NCI-H2196 (cell line): ENCODE results near the gene GLRX.
A peak's percentile ranks its signal among the peaks of the same experiment; 100 is the strongest.

Experiments
- DNase-seq: peaks from one replicate; lab custom pipeline; 2025; ENCODE audit not compliant: unreplicated experiment; lab: John Stamatoyannopoulos, UW

Gene GLRX

DNA sequence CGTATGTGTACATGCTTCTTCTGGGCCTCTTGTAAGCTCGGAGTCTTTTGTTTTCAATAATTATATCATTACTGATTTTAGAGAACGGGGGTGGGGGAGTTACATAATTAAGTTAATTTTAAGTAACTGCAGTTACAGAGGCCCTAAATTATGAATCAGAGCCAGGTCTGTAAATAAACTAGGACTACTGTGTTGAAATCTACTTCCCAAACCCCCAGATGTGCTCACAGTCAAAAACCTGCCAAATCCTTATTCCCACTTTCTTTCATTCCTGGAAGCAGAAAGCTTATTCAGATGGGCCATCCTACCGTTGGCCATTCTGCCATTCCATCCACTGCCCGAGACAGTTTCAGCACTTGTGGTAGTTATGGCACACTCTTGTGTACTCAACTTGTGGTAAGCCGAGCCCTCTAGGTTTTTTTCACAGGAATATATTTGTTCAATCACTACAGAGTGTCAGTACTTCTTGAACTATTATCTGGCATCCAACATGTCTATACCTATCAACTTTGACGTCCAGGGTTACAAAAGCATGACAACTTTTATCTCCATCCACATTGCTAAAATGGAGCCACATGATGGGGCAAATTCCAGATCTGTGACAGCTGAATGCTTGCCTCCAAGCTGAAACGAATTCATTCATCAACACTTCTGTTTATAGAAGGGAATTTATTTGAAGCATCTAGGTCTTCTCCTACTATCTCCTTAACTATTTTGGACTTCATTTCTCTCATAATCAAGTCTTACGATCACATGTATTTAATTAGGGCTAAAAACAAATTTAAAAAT is 37.8 kb downstream of the GLRX start:
- no peak for DNase-seq

DNA sequence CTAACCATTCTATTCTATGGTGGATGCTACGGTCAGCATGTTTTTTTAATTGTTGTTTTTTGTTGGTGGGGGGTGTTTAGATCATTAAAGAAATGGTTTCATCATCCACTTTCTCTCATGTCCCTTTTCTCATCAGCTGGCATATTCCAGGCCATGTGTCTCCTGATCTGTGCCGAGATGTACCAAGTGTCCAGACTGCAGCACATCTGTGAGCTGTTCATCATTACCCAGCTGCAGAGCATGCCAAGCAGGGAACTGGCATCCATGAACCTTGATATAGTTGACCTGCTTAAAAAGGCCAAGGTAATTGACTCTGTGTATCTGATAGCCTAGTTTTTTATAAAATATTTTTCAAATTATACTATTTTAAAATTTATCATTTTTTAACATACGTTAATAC is 38.9 kb downstream of the GLRX start:
- no peak for DNase-seq

DNA sequence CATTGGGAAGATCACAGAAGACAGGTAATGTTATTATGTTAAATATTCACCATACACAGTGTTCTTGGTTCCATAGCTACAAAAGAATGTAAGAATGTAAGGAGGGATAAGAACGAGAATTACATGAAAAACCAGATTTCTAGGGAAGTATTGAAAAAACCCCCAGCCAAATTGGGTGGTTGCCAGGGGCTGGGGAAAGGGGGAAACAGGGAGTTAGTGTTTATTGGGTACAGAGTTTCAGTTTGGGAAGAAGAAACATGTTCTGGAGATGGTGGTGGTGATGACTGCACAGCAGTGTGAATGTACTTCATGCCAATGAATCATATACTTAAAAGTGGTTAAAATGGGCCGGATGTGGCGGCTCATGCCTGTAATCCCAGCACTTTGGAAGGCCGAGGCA is 40.3 kb downstream of the GLRX start:
- DNase-seq = no peak

DNA sequence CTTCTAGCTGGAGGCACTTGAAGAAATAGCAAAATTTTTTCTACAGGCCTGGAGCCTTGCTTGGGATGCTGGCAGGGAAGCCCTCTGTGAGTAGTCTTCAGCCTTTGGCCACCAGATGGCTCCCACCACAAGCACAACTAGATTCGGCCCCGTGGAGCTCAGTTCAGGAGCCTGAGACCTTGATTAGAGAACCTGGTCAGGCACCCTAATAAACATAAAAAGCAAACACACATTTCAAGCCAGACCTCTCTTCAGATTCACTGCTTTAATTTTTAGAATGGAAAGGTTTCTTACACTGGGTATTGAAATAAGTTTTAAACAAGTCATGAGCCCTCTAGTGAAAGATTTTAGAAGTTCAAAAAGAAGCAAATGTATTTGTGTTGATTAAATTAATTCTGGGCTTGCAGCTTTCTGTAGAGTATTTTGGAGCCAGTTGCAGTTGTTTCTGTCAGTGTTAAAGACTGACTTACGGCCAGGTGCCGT is 41.4 kb downstream of the GLRX start:
- peak; percentile 50 for DNase-seq

DNA sequence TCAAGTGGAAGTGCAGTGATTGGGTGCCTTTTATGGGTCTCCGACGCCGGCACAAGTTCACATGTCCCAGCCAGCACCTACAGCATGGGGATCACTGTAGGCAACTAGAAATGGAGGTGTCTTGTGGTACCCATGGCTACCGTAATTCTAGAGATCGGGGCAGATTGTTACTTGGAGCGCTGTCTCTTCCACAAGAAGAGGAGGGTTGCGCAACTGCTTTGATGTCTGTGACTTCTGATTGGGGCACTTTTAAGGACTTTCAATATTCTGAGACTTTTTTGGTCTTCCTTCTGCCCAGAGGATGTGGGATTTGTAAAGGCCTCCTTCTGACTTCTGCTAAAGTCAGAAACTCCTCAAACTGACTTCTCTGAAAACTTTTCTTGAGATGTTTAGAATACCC is 41.9 kb downstream of the GLRX start:
- no peak for DNase-seq

DNA sequence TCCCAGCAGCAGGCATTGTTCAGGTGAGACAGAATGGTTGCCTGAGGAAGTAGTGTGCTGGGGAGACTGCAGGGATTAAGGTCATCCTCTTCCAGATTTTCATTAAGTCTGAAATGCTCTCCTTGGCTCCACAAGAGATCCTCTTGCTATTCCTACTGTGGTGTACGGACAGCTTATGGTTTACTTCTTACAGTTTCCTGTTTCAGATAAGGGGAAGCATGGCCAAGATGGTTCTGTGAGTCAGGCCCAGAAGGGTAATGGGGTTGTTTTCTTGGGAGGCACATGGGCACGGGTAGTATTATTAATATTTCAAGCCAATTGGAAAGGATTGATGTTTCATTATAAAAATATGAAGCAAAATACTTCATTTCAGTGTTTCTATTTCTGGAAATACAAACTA is 42.9 kb downstream of the GLRX start:
- no peak for DNase-seq

DNA sequence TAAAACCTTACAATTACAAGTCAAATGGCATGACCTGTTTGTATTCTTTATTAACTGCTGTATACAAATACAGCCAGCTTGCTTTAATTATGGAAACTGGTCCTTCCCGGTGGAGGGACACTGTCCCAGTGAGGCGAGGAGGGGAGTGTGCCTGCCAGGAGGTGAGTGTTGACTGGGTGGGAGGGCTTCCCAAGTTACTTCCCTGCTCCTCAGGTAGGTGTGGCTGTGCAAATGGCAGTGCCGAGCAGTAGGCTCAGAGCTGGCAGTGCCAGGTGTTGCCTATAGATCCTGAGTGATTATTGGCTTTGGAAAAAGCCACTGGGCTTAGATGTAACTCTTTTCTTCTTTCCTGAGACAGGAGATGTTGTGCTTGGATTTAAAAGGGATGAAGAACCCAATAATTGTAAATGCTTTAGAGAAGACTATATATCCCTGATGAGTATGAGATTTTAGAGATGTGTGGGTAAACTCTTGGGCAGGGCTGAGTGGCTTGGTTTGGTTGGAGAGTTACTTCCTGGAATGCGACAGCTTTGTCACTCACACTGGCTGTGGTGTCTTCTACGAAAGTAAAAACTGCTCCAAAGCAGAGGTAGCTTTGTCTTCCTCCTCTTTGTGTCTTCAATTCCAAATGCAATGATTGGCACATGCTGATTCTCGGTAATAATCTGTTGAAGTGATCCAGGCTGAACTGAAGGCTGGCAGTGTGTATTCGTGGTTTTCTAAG is 43.7 kb downstream of the GLRX start:
- no peak for DNase-seq

DNA sequence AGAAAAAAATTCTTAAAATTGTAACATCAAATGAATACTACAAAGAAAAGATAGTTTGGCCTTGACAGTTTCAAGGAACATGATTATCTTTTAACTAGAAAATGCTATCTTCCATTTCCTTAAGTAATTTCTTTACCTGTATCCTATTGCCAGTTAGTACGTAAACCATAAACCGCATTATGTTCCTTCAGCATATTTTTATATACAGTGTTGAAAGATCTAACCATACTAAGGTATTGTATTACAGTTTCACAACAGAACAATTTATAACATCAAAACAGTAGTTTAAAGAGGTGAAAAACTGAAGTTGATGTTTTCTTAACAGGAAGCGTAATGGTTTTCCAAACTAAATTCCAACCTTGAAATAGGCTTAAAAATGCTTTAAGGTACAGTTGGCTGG is 45.1 kb downstream of the GLRX start:
- no peak for DNase-seq

DNA sequence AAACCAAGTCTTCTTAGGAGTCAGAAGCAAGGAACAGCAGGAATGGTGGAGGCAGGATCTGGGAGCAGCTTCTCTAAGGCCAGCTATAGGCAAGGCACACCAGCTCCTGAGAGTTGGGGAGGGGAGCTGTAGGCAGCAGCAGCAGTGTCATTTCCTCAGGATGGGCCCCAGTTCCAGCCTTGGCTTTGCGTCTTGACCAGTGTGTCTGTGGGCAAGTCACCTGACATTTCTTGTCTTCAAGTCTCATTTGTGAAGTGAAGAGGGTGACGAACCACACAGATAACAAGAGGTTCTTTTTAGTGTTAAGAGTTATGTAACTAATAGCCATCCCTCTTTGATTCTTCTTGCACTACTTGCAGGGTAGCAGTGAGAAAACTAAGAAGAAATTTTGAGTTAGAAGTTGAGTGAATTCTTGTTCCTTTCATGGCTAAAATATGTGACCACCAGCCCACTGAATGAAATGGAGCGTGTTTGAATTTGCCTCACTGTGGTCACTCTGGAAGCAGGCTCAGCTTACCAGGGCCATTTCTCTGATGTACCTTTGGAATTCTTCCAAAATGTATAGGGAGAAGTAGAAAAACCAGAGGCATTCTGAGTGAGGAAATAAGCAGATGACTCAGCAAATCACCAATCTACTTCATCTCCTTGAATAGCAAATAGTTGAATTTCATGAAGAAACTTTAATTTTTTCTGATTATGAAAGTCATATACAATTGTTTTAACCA is 49.0 kb downstream of the GLRX start:
- DNase-seq = no peak

DNA sequence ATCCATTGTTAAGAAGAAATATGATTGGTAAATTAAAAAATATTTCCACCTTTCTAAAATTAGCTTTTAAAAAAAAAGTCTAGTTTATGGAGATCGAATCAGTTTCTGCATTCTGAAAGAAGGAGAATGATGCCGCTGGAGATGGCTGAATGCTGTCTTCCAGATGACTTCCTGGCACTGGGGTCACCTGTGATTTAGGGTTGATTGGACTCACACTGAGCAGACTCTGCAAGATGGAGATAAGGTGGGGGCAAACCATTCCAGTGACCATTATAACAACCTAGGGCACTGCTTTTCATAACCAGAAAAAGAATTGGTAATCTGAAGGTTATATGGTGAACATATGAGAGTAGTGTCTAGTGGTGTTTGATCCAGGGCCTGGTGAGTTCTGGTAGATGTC is 50.6 kb downstream of the GLRX start:
- no peak for DNase-seq

DNA sequence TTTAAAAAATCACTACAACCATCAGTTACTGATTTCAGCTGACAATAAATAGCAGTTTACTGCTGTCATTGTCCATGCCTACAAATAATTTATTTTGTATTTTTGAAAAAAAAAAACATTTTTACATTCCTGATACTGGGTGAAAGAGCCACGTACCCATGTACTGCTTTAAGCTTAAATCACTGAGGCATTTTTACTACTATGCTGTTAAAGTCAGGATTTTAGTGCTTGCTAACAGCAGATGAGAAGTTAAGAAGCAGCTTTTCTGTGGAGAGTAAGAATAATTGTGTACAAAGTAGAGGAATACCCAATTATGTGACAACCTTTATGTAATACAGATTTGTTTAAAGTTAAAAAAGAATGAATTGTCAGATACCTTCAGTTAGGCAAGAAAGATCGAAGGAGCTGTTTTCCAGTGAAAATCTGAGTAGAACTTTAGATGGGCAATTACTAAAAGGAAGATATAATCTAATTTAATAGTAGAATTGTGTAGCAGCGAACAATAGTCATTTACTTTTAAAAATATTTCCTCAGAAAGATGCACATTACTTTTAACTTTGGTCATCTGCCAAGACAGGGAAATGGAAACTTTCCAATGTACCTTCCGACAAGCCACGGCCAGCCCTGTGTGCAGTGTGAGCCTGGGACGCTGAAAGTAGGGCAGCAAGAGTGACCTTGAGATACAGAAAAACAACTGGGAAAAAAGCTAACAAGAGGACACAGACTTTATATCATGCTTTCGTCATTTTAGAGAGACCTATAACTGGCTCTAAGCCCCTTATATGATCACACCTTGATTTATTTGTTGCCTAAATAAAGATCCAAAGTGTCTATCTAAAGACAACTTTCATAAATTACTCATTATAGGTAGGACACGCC is 51.5 kb downstream of the GLRX start:
- no peak for DNase-seq

DNA sequence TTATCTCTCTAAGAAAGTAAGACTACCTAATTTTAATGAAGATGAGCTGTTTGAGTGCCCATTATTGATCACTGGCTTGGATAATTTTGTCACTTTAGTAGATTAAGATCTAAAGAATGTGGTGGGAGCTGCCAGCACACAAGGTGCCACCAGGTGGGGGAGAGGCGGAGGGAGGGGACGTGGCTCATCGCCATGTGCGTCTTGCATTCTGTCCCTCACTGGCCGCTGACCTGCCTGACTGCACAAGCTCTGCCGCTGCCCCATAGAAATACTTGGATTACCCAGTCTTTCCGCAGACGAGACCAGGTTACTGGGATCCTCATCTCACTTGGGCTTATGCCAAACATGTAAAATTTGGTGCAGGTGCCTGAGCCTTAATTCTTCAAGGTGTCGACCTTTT is 53.8 kb downstream of the GLRX start:
- DNase-seq = no peak

DNA sequence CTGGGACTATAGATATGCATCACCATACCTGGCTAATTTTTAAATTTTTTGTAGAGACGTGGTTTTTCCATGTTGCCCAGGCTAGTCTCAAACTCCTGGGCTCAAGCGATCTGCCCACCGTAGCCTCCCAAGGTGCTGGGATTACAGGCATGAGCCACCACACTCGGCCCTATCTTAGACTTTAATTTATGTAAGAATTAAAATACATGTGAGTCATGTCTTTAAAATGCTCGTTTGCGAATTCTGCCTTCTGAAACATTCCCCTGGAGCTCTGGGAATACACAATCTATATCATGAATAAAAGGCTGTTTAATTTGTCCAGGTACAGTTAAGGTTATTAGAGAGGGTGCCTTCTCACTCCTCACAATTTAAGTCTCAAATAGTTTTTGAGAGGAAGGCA is 58.6 kb downstream of the GLRX start:
- no peak for DNase-seq
